MM.1S (cell line): Measurements from ENCODE around the gene SKIDA1.

Source experiments
- DNase-seq: peaks from one replicate; pipeline ENCODE4 v3.0.0-alpha.2; 2015
- H2AFZ ChIP-seq: fragments of 300-600 bp; sonication (generic); 2 replicates; pipeline ENCODE4 v1.6.0; 2016; ENCODE audit warnings: antibody characterized with exemption, low read length
- H3F3A ChIP-seq: fragments of 300-600 bp; sonication (generic); 2 replicates; pipeline ENCODE4 v1.6.1; 2016; ENCODE audit warnings: mild to moderate bottlenecking, antibody characterized with exemption, low read length, moderate library complexity, mixed read lengths; ENCODE audit not compliant: insufficient read depth
- H3K27ac ChIP-seq: fragments of 300-600 bp; sonication (generic); 2 replicates; pipeline ENCODE4 v1.5.1; 2016; ENCODE audit warnings: mild to moderate bottlenecking, low read length
- H3K27me3 ChIP-seq: fragments of 300-600 bp; sonication (generic); replicated peaks from 2 replicates; pipeline ENCODE4 v1.6.0; 2016; ENCODE audit warnings: low read length; ENCODE audit not compliant: insufficient read depth
- H3K36me3 ChIP-seq: fragments of 300-600 bp; sonication (generic); replicated peaks from 2 replicates; pipeline ENCODE4 v1.6.1; 2016; ENCODE audit warnings: mild to moderate bottlenecking, low read length, mixed read lengths; ENCODE audit not compliant: insufficient read depth
- H3K4me1 ChIP-seq: fragments of 300-600 bp; sonication (generic); 2 replicates; pipeline ENCODE4 v1.6.1; 2016; ENCODE audit warnings: low read length, mixed read lengths
- H3K4me2 ChIP-seq: fragments of 300-600 bp; sonication (generic); 2 replicates; pipeline ENCODE4 v1.6.0; 2016; ENCODE audit warnings: low read depth, low read length
- H3K4me3 ChIP-seq: fragments of 300-600 bp; sonication (generic); 2 replicates; pipeline ENCODE4 v1.5.1; 2016; ENCODE audit warnings: low read length, mixed read lengths
- H3K79me2 ChIP-seq: fragments of 300-600 bp; sonication (generic); 2 replicates; pipeline ENCODE4 v1.6.1; 2016; ENCODE audit warnings: mixed run types, low read length, mixed read lengths
- H3K9ac ChIP-seq: fragments of 300-600 bp; sonication (generic); 2 replicates; pipeline ENCODE4 v1.6.1; 2016; ENCODE audit warnings: low read length, mixed read lengths
- H3K9me2 ChIP-seq: fragments of 300-600 bp; sonication (generic); replicated peaks from 2 replicates; pipeline ENCODE4 v1.6.1; 2016; ENCODE audit warnings: mild to moderate bottlenecking, low read length, mixed read lengths; ENCODE audit not compliant: insufficient read depth
- H3K9me3 ChIP-seq: fragments of 300-600 bp; sonication (generic); replicated peaks from 2 replicates; pipeline ENCODE4 v1.6.1; 2016; ENCODE audit warnings: mild to moderate bottlenecking, low read length, mixed read lengths; ENCODE audit not compliant: insufficient read depth
- H4K20me1 ChIP-seq: fragments of 300-600 bp; sonication (generic); 2 replicates; pipeline ENCODE4 v1.6.1; 2016; ENCODE audit warnings: mild to moderate bottlenecking, low read length, moderate library complexity, mixed read lengths; ENCODE audit not compliant: insufficient read depth
- EZH2 ChIP-seq: fragments of 300-600 bp; sonication (generic); optimal IDR thresholded peaks from 2 replicates; pipeline ENCODE3; 2017; ENCODE audit warnings: low read depth, mild to moderate bottlenecking, antibody characterized with exemption, low read length, mixed read lengths
- EZH2phosphoT487 ChIP-seq: fragments of 300-600 bp; sonication (generic); IDR thresholded peaks from 2 replicates; pipeline ENCODE4 v1.6.1; 2018; ENCODE audit warnings: antibody characterized with exemption, low read length
- TF ChIP-seq, protein P1 (sequence below): fragments of 300-600 bp; sonication (generic); IDR thresholded peaks from 2 replicates; pipeline ENCODE4 v1.5.1; 2016; ENCODE audit warnings: antibody characterized with exemption, low read length, mixed read lengths

Gene SKIDA1

GRCh38 chr10:21481407-21481806 is 44.1 kb downstream of the SKIDA1 start:
- Histone ChIP-seq H3K79me2 (no peaks in the 10 kb centered on the region), H3K4me1 (no peaks in the 10 kb centered on the region), H4K20me1 (no peaks in the 10 kb centered on the region), H3F3A (no peaks in the 10 kb centered on the region), H3K27ac (no peak overlapping the region), H3K9ac (no peak overlapping the region), H2AFZ (no peak overlapping the region), H3K9me3 (no peaks in the 10 kb centered on the region), H3K36me3 (no peaks in the 10 kb centered on the region), H3K9me2 (no peaks in the 10 kb centered on the region), H3K4me2 (no peak overlapping the region), H3K4me3 (no peak overlapping the region), H3K27me3 (no peaks in the 10 kb centered on the region)
- no peak for DNase-seq
- TF ChIP-seq, protein P1, sequence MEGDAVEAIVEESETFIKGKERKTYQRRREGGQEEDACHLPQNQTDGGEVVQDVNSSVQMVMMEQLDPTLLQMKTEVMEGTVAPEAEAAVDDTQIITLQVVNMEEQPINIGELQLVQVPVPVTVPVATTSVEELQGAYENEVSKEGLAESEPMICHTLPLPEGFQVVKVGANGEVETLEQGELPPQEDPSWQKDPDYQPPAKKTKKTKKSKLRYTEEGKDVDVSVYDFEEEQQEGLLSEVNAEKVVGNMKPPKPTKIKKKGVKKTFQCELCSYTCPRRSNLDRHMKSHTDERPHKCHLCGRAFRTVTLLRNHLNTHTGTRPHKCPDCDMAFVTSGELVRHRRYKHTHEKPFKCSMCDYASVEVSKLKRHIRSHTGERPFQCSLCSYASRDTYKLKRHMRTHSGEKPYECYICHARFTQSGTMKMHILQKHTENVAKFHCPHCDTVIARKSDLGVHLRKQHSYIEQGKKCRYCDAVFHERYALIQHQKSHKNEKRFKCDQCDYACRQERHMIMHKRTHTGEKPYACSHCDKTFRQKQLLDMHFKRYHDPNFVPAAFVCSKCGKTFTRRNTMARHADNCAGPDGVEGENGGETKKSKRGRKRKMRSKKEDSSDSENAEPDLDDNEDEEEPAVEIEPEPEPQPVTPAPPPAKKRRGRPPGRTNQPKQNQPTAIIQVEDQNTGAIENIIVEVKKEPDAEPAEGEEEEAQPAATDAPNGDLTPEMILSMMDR: no peak
- no peak for TF ChIP-seq EZH2
- TF ChIP-seq EZH2phosphoT487: no peak

DNA sequence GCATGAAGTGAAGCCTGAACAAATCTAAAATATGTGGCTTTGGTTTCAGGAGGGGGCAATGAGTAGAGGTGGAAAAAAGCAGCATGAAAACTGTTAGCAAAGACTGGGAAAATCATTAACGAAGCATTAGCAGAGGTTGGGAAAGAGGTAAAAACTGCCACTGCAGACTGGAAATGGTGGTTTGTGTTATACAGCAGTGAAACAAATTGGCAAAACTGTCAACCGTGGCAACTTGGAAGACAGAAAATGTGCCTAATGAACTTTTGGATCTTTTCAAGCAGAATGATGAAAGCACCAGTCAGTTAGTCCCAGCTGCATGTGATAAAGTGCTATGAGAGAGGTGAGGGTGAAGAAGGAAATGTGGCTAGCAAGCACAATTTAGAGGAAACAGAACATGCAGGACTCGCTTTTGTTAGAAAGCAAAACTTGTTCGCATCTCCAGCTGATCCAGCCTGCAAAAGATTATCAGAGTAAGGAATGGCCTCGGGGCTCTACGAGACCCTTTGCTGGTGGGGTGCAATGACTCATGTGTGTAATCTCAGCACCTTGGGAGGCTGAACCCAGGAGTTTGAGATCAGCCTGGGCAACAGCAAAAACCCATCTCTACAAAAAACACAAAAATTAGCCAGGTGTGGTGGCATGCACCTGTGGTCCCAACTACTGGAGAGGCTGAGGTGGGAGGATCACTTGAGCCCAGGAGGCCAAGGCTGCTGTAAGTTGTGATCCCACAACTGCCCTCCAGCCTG is 45.7 kb downstream of the SKIDA1 start:
- H3K27me3 ChIP-seq: no peaks in the 10 kb centered on the region
- H3K9me3 ChIP-seq: no peaks in the 10 kb centered on the region
- H3K27ac ChIP-seq: no peak overlapping the region
- no peak overlapping the region for H3K9ac ChIP-seq
- no peak for DNase-seq
- no peaks in the 10 kb centered on the region for H3F3A ChIP-seq
- H4K20me1 ChIP-seq: no peaks in the 10 kb centered on the region
- no peak overlapping the region for H3K4me2 ChIP-seq
- H2AFZ ChIP-seq: no peak overlapping the region
- TF ChIP-seq, protein P1: no peak
- no peak for TF ChIP-seq EZH2
- no peak for TF ChIP-seq EZH2phosphoT487
- H3K9me2 ChIP-seq: no peaks in the 10 kb centered on the region
- H3K4me1 ChIP-seq: no peaks in the 10 kb centered on the region
- H3K79me2 ChIP-seq: no peaks in the 10 kb centered on the region
- no peaks in the 10 kb centered on the region for H3K36me3 ChIP-seq
- H3K4me3 ChIP-seq: no peak overlapping the region

DNA sequence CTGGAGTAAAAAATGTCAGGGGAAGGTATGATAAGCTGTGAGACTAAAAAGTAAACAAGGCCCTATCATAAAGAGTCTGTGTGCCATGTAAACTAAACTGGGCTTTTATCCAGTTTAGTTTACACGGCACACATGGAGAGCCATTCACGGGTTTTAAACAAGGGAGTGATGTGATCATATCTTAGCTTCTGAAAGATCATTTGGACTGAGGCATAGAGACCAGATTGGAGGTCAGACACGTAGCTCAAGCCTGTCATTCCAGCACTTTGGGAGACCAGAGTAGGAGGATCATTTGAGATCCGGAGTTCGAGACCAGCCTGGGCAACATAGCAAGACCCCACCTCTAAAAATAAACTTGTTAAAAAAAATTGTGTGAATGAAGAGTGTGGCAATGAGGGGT is 50.1 kb downstream of the SKIDA1 start:
- Histone ChIP-seq H3K27ac (no peak overlapping the region), H3F3A (no peaks in the 10 kb centered on the region), H3K9me3 (no peaks in the 10 kb centered on the region), H3K4me3 (no peak overlapping the region), H3K4me2 (no peak overlapping the region), H2AFZ (no peak overlapping the region), H4K20me1 (no peaks in the 10 kb centered on the region), H3K4me1 (no peaks in the 10 kb centered on the region), H3K9me2 (no peaks in the 10 kb centered on the region), H3K36me3 (no peaks in the 10 kb centered on the region), H3K9ac (no peak overlapping the region), H3K27me3 (no peaks in the 10 kb centered on the region), H3K79me2 (no peaks in the 10 kb centered on the region)
- DNase-seq: no peak
- TF ChIP-seq EZH2phosphoT487 (no peak), EZH2 (no peak)
- TF ChIP-seq, protein P1: no peak
